ENCODE results near the gene FUZ. TPM values are rescaled to one million over a fixed set of nuclear protein-coding genes. Genes with fewer than 3 reads are reported as not detected.

FUZ gene
- total and polyA plus RNA-seq, 2 donors: 16.6 to 20.9 TPM

- no peak overlapping the region for H3K4me3 ChIP-seq (ENCODE audit: low read length in 2 of 2)
- H3K9me3 ChIP-seq (ENCODE audit: control insufficient read depth in 2 of 2, insufficient read depth in 1 of 2, low read length in 1 of 2): no peaks in the 10 kb centered on the region
- peaks cover 87 to 93% of the 10 kb centered on the region in 2 donors for H3K36me3 ChIP-seq (ENCODE audit: control insufficient read depth in 2 of 2, insufficient read depth in 2 of 2, low read length in 1 of 2)
- 98% methylated on average over 20 of the region's 20 CpGs for WGBS
- H3K27ac ChIP-seq (ENCODE audit: low read depth in 1 of 2, low read length in 1 of 2): no peak overlapping the region
- no peak for DNase-seq (ENCODE audit: low read depth in 6 of 9, low spot score in 9 of 9)
- H3K27me3 ChIP-seq (ENCODE audit: control insufficient read depth in 2 of 2, insufficient read depth in 1 of 2, low read length in 1 of 2): no peaks in the 10 kb centered on the region
- H3K4me1 ChIP-seq (ENCODE audit: control insufficient read depth in 2 of 2, insufficient read depth in 2 of 2, low read length in 2 of 2): no peaks in the 10 kb centered on the region
Observed at GRCh38 chr19:49836176-49837008, 23.3 kb upstream of the FUZ start.

DNA sequence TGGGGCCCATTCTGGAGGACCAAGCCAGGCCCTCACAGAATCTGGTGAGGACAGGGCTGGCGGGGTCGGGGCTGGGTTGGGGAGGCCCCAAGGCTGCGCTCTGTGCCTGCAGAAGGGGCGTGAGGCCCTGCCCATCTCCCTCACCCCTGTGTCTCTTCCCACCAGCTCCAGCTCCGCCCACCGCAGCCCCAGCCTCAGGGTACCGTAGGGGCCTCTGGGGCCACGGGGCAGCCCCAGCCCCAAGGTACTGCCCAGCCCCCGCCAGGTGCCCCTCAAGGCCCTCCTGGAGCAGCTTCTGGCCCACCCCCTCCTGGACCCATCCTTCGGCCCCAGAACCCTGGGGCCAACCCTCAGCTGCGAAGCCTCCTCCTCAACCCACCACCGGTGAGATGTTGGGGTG lies 22.5 kb upstream of the FUZ start:
- DNase-seq (ENCODE audit: low read depth in 6 of 9, low spot score in 9 of 9): no peak
- peaks cover 90 to 94% of the 10 kb centered on the region in 2 donors for H3K36me3 ChIP-seq (ENCODE audit: control insufficient read depth in 2 of 2, insufficient read depth in 2 of 2, low read length in 1 of 2)
- H3K4me1 ChIP-seq (ENCODE audit: control insufficient read depth in 2 of 2, insufficient read depth in 2 of 2, low read length in 2 of 2): no peaks in the 10 kb centered on the region
- no peak overlapping the region for H3K27ac ChIP-seq (ENCODE audit: low read depth in 1 of 2, low read length in 1 of 2)
- H3K4me3 ChIP-seq (ENCODE audit: low read length in 2 of 2): no peak overlapping the region
- WGBS: 98% methylated on average over 12 of the region's 12 CpGs
- no peaks in the 10 kb centered on the region for H3K27me3 ChIP-seq (ENCODE audit: control insufficient read depth in 2 of 2, insufficient read depth in 1 of 2, low read length in 1 of 2)
- H3K9me3 ChIP-seq (ENCODE audit: control insufficient read depth in 2 of 2, insufficient read depth in 1 of 2, low read length in 1 of 2): no peaks in the 10 kb centered on the region

DNA sequence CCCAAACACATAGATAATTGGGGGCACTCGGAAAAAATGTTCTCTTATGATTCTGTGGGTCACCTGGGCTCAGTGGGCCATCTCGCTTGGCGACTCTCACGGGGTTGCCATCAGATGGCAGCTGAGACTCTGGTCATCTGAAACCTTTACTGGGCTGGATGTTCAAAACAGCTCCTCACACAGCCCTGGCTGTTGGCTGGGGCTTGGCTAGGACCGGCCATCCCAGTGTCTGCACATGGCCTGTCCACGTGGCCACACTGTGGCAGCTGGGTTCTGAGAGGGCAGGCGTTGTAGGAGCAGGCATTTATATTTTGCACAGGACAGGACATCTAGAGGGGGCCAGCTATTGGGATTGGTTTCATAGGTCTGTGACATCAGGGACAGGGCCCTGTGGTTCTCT lies 20.5 kb upstream of the FUZ start:
- DNase-seq (ENCODE audit: low read depth in 6 of 9, low spot score in 9 of 9): no peak
- WGBS: 96% methylated on average over 7 of the region's 7 CpGs

DNA sequence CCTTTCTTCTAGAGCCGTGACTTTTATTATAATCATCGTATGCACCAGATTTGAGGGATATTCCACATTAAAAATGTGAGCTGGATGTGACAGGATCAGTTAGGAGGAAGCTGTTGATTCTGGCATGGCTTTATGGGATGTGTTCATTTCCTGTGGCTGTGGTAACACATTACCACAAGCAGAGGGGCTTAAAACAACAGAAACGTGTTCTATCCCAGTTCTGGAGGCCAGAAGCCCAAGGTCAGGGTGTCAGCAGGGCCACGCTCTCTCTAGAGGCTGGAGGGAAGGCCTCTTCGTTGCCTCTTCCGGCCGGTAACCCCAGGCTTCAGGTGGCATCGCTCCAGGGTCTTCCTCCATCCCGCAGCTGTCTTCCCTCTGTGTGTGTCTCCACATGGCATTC lies 19.5 kb upstream of the FUZ start:
- 73% methylated on average over 9 of the region's 9 CpGs for WGBS
- Histone ChIP-seq H3K9me3 (ENCODE audit: control insufficient read depth in 2 of 2, insufficient read depth in 1 of 2, low read length in 1 of 2) (no peaks in the 10 kb centered on the region), H3K4me1 (ENCODE audit: control insufficient read depth in 2 of 2, insufficient read depth in 2 of 2, low read length in 2 of 2) (no peaks in the 10 kb centered on the region), H3K36me3 (ENCODE audit: control insufficient read depth in 2 of 2, insufficient read depth in 2 of 2, low read length in 1 of 2) (peaks cover 86 to 92% of the 10 kb centered on the region in 2 donors), H3K4me3 (ENCODE audit: low read length in 2 of 2) (no peak overlapping the region), H3K27ac (ENCODE audit: low read depth in 1 of 2, low read length in 1 of 2) (peak overlapping the region in 1 of 2 donors; percentile 38), H3K27me3 (ENCODE audit: control insufficient read depth in 2 of 2, insufficient read depth in 1 of 2, low read length in 1 of 2) (no peaks in the 10 kb centered on the region)
- DNase-seq (ENCODE audit: low read depth in 6 of 9, low spot score in 9 of 9): no peak

More for the DNA sequence above, 20.5 kb upstream of the FUZ start:
- Histone ChIP-seq H3K9me3 (ENCODE audit: control insufficient read depth in 2 of 2, insufficient read depth in 1 of 2, low read length in 1 of 2) (no peaks in the 10 kb centered on the region), H3K4me1 (ENCODE audit: control insufficient read depth in 2 of 2, insufficient read depth in 2 of 2, low read length in 2 of 2) (no peaks in the 10 kb centered on the region), H3K36me3 (ENCODE audit: control insufficient read depth in 2 of 2, insufficient read depth in 2 of 2, low read length in 1 of 2) (peaks cover 88 to 95% of the 10 kb centered on the region in 2 donors), H3K4me3 (ENCODE audit: low read length in 2 of 2) (no peak overlapping the region), H3K27ac (ENCODE audit: low read depth in 1 of 2, low read length in 1 of 2) (no peak overlapping the region), H3K27me3 (ENCODE audit: control insufficient read depth in 2 of 2, insufficient read depth in 1 of 2, low read length in 1 of 2) (no peaks in the 10 kb centered on the region)

DNA sequence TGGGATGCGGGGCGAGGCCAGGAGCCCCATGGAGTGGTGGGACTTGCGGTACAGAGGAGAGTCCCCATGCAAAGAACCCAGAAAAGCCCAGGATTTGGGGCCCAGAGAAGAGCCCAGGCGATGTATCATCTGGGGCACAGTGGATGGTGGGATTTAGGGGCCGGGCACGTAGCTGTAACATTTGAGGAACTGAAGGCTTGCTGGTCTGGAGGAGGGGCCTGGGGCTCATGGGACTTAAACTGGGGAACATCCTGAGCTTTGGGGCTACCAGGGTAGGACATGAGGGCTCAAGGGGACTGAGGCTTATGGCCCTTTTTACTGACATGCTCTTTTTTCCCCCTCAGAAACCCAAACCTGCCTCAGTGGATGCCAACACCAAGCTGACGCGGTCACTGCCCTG lies 18.5 kb upstream of the FUZ start:
- Histone ChIP-seq H3K4me1 (ENCODE audit: control insufficient read depth in 2 of 2, insufficient read depth in 2 of 2, low read length in 2 of 2) (no peaks in the 10 kb centered on the region), H3K27ac (ENCODE audit: low read depth in 1 of 2, low read length in 1 of 2) (no peak overlapping the region), H3K4me3 (ENCODE audit: low read length in 2 of 2) (no peak overlapping the region), H3K36me3 (ENCODE audit: control insufficient read depth in 2 of 2, insufficient read depth in 2 of 2, low read length in 1 of 2) (peaks cover 76 to 91% of the 10 kb centered on the region in 2 donors), H3K9me3 (ENCODE audit: control insufficient read depth in 2 of 2, insufficient read depth in 1 of 2, low read length in 1 of 2) (no peaks in the 10 kb centered on the region), H3K27me3 (ENCODE audit: control insufficient read depth in 2 of 2, insufficient read depth in 1 of 2, low read length in 1 of 2) (no peaks in the 10 kb centered on the region)
- DNase-seq (ENCODE audit: low read depth in 6 of 9, low spot score in 9 of 9): no peak
- 97% methylated on average over 8 of the region's 8 CpGs for WGBS

DNA sequence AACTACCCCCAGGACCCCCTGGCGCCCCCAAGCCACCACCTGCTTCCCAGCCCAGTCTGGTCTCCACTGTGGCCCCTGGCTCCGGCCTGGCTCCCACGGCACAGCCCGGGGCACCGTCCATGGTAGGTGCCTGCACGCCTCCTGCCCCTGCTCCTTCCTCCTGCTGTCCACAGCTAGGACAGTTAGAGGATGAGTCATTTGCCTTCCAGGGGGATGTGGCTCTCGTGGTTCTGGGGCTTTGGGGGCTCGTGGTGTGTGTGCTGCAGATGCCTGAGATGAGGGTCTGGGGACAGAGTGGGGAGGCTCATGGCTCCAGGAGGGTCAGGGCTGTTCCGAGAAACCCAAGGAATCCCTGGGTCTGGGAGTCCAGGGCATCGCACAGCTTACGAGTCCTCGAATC lies 17.7 kb upstream of the FUZ start:
- peaks cover 68 to 83% of the 10 kb centered on the region in 2 donors for H3K36me3 ChIP-seq (ENCODE audit: control insufficient read depth in 2 of 2, insufficient read depth in 2 of 2, low read length in 1 of 2)
- H3K4me3 ChIP-seq (ENCODE audit: low read length in 2 of 2): no peak overlapping the region
- DNase-seq (ENCODE audit: low read depth in 6 of 9, low spot score in 9 of 9): no peak
- no peaks in the 10 kb centered on the region for H3K9me3 ChIP-seq (ENCODE audit: control insufficient read depth in 2 of 2, insufficient read depth in 1 of 2, low read length in 1 of 2)
- no peak overlapping the region for H3K27ac ChIP-seq (ENCODE audit: low read depth in 1 of 2, low read length in 1 of 2)
- 90% methylated on average over 12 of the region's 12 CpGs for WGBS
- no peaks in the 10 kb centered on the region for H3K27me3 ChIP-seq (ENCODE audit: control insufficient read depth in 2 of 2, insufficient read depth in 1 of 2, low read length in 1 of 2)
- H3K4me1 ChIP-seq (ENCODE audit: control insufficient read depth in 2 of 2, insufficient read depth in 2 of 2, low read length in 2 of 2): no peaks in the 10 kb centered on the region

DNA sequence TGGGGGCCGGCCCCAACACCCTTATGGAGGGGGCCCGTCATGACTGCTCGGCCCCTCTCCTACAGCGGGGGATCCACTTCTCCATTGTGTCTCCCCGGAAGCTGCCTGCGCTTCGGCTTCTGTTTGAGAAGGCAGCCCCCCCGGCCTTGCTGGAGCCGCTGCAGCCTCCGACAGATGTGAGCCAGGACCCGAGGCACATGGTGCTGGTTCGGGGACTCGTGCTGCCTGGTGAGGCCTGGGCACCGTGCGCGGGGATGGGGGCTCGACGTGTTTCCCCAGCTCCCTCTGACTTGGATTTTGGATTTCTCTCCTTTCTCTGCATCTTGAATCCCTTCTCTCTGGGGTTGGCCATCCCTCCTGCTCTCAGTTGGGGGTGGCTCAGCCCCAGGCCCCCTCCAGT lies 16.6 kb upstream of the FUZ start:
- no peak for DNase-seq (ENCODE audit: low read depth in 6 of 9, low spot score in 9 of 9)
- Histone ChIP-seq H3K4me1 (ENCODE audit: control insufficient read depth in 2 of 2, insufficient read depth in 2 of 2, low read length in 2 of 2) (no peaks in the 10 kb centered on the region), H3K4me3 (ENCODE audit: low read length in 2 of 2) (no peak overlapping the region), H3K27ac (ENCODE audit: low read depth in 1 of 2, low read length in 1 of 2) (no peak overlapping the region), H3K36me3 (ENCODE audit: control insufficient read depth in 2 of 2, insufficient read depth in 2 of 2, low read length in 1 of 2) (peaks cover 58 to 74% of the 10 kb centered on the region in 2 donors), H3K27me3 (ENCODE audit: control insufficient read depth in 2 of 2, insufficient read depth in 1 of 2, low read length in 1 of 2) (no peaks in the 10 kb centered on the region), H3K9me3 (ENCODE audit: control insufficient read depth in 2 of 2, insufficient read depth in 1 of 2, low read length in 1 of 2) (no peaks in the 10 kb centered on the region)
- 98% methylated on average over 18 of the region's 18 CpGs for WGBS

DNA sequence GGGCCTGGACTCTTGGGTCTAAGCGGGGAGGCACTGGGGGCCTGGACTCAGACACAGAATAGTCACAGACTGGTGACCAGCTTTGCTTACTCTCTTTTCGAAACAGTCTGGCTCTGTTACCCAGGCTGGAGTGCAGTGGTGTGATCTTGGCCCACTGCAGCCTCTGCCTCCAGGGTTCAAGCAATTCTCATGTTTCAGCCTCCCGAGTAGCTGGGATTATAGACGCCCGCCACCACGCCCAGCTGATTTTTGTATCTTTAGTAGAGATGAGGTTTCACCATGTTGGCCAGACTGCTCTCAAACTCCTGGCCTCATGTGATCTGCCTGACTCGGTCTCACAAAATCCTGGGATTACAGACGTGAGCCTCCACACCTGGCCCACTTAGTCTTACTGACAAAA lies 16.1 kb upstream of the FUZ start:
- DNase-seq (ENCODE audit: low read depth in 6 of 9, low spot score in 9 of 9): no peak
- Histone ChIP-seq H3K27me3 (ENCODE audit: control insufficient read depth in 2 of 2, insufficient read depth in 1 of 2, low read length in 1 of 2) (no peaks in the 10 kb centered on the region), H3K4me3 (ENCODE audit: low read length in 2 of 2) (no peak overlapping the region), H3K4me1 (ENCODE audit: control insufficient read depth in 2 of 2, insufficient read depth in 2 of 2, low read length in 2 of 2) (no peaks in the 10 kb centered on the region), H3K27ac (ENCODE audit: low read depth in 1 of 2, low read length in 1 of 2) (no peak overlapping the region), H3K9me3 (ENCODE audit: control insufficient read depth in 2 of 2, insufficient read depth in 1 of 2, low read length in 1 of 2) (no peaks in the 10 kb centered on the region), H3K36me3 (ENCODE audit: control insufficient read depth in 2 of 2, insufficient read depth in 2 of 2, low read length in 1 of 2) (peaks cover 56 to 71% of the 10 kb centered on the region in 2 donors)
- WGBS: 98% methylated on average over 8 of the region's 8 CpGs

- H3K4me1 ChIP-seq (ENCODE audit: control insufficient read depth in 2 of 2, insufficient read depth in 2 of 2, low read length in 2 of 2): no peaks in the 10 kb centered on the region
- WGBS: 97% methylated on average over 14 of the region's 14 CpGs
- H3K9me3 ChIP-seq (ENCODE audit: control insufficient read depth in 2 of 2, insufficient read depth in 1 of 2, low read length in 1 of 2): no peaks in the 10 kb centered on the region
- H3K27ac ChIP-seq (ENCODE audit: low read depth in 1 of 2, low read length in 1 of 2): no peak overlapping the region
- H3K36me3 ChIP-seq (ENCODE audit: control insufficient read depth in 2 of 2, insufficient read depth in 2 of 2, low read length in 1 of 2): peaks cover 48 to 65% of the 10 kb centered on the region in 2 donors
- no peaks in the 10 kb centered on the region for H3K27me3 ChIP-seq (ENCODE audit: control insufficient read depth in 2 of 2, insufficient read depth in 1 of 2, low read length in 1 of 2)
- DNase-seq (ENCODE audit: low read depth in 6 of 9, low spot score in 9 of 9): no peak
- no peak overlapping the region for H3K4me3 ChIP-seq (ENCODE audit: low read length in 2 of 2)
Observed at GRCh38 chr19:49827034-49827433, 13.9 kb upstream of the FUZ start.

All from thymus (tissue), 11 donors.